Brain microvascular endothelial cell (primary cell): ENCODE measurements around the gene CLDND1.

ENCODE experiments used
- DNase-seq: peaks from one replicate; pipeline ENCODE4 v3.0.0-alpha.2; 2020
- H3K27ac ChIP-seq: fragments of 250-450 bp; sonication (Bioruptor Pico); 2 replicates; pipeline ENCODE4 v1.5.1; 2020; ENCODE audit warnings: mild to moderate bottlenecking, moderate library complexity
- H3K27me3 ChIP-seq: fragments of 250-450 bp; sonication (Bioruptor Pico); replicated peaks from 2 replicates; pipeline ENCODE4 v1.5.1; 2020; ENCODE audit warnings: mild to moderate bottlenecking
- H3K36me3 ChIP-seq: fragments of 250-450 bp; sonication (Bioruptor Pico); replicated peaks from 2 replicates; pipeline ENCODE4 v1.5.1; 2020; ENCODE audit warnings: mild to moderate bottlenecking
- H3K4me3 ChIP-seq: 2 replicates; pipeline ENCODE4 v1.5.1; 2011; ENCODE audit warnings: low read depth, mild to moderate bottlenecking, control low read depth, low read length, moderate library complexity
- CTCF ChIP-seq: IDR thresholded peaks from 2 replicates; pipeline ENCODE4 v1.5.1; 2011; ENCODE audit warnings: low read depth, mild to moderate bottlenecking, moderate library complexity, low read length, control low read depth, inconsistent platforms; ENCODE audit errors: missing control alignments
- in situ Hi-C: cut with HindIII; loops from 2 replicates; pipeline ENCODE4 v1.10.0; 2017; ENCODE audit warnings: low sequenced_read_pairs, low pct_ligation_motif_present

Gene CLDND1

GRCh38 chr3:98558100-98558827 is 35.6 kb upstream of the CLDND1 start:
- no peak for TF ChIP-seq CTCF
- in situ Hi-C loops: no loop called here
- Histone ChIP-seq H3K27ac (no peak overlapping the region), H3K27me3 (no peaks in the 10 kb centered on the region), H3K36me3 (no peaks in the 10 kb centered on the region), H3K4me3 (no peak overlapping the region)
- no peak for DNase-seq

- H3K27ac ChIP-seq: no peak overlapping the region
- no peak overlapping the region for H3K4me3 ChIP-seq
- no peak for DNase-seq
- no peak for TF ChIP-seq CTCF
- in situ Hi-C loops: no loop called here
- H3K27me3 ChIP-seq: no peaks in the 10 kb centered on the region
- H3K36me3 ChIP-seq: no peaks in the 10 kb centered on the region
These were observed 34.8 kb upstream of the CLDND1 start for GRCh38 chr3:98557324-98558010.

GRCh38 chr3:98556164-98557130 is 33.7 kb upstream of the CLDND1 start:
- peak; percentile 36 for DNase-seq
- in situ Hi-C loops: no loop called here
- no peak for TF ChIP-seq CTCF
- H3K4me3 ChIP-seq: no peak overlapping the region
- no peaks in the 10 kb centered on the region for H3K36me3 ChIP-seq
- no peaks in the 10 kb centered on the region for H3K27me3 ChIP-seq
- peak overlapping the region; percentile 33 for H3K27ac ChIP-seq

- in situ Hi-C loops: no loop called here
- no peak for TF ChIP-seq CTCF
- H3K27me3 ChIP-seq: no peaks in the 10 kb centered on the region
- H3K4me3 ChIP-seq: no peak overlapping the region
- DNase-seq: no peak
- no peaks in the 10 kb centered on the region for H3K36me3 ChIP-seq
- no peak overlapping the region for H3K27ac ChIP-seq
These were observed 32.3 kb upstream of the CLDND1 start for GRCh38 chr3:98555025-98555379.

GRCh38 chr3:98554580-98554979 is 31.9 kb upstream of the CLDND1 start:
- H3K4me3 ChIP-seq: no peak overlapping the region
- H3K27me3 ChIP-seq: peaks cover 2% of the 10 kb centered on the region
- in situ Hi-C loops: no loop called here
- H3K27ac ChIP-seq: no peak overlapping the region
- no peak for DNase-seq
- TF ChIP-seq CTCF: no peak
- H3K36me3 ChIP-seq: no peaks in the 10 kb centered on the region
